Mucosa of descending colon (tissue), 3 donors: ENCODE results near the gene VAT1L. TPM values are rescaled to one million over a fixed set of nuclear protein-coding genes. Genes with fewer than 3 reads are reported as not detected.

Experiments
- ATAC-seq: fragments of 200-7000 bp; cut with Tn5 transposase; one replicate; pipeline ENCODE4 v1.9.1; 2020; ENCODE audit warnings: mild to moderate bottlenecking, moderate library complexity
- DNase-seq, 3 donors: peaks; one replicate each; pipeline ENCODE4 v3.0.0-alpha.2; 2020
- H3K36me3 ChIP-seq: fragments of 200-600 bp; one replicate; pipeline ENCODE4 v1.8.0; 2021; ENCODE audit warnings: low read depth, mild to moderate bottlenecking
- H3K4me1 ChIP-seq: fragments of 200-600 bp; one replicate; pipeline ENCODE4 v1.8.0; 2021; ENCODE audit warnings: low read depth, mild to moderate bottlenecking
- H3K4me3 ChIP-seq: fragments of 200-600 bp; one replicate; pipeline ENCODE4 v1.8.0; 2021; ENCODE audit warnings: mild to moderate bottlenecking
- H3K9me3 ChIP-seq: fragments of 200-600 bp; one replicate; pipeline ENCODE4 v1.8.0; 2021; ENCODE audit warnings: mild to moderate bottlenecking
- CTCF ChIP-seq: fragments of 200-600 bp; IDR thresholded peaks from one replicate; pipeline ENCODE4 v1.8.0; 2022; ENCODE audit warnings: antibody characterized with exemption, mild to moderate bottlenecking
- intact Hi-C, 2 donors: fragments of 100-400 bp; cut with DNase I in 1 of 2; cut with micrococcal nuclease in 1 of 2; formaldehyde crosslinking; loops; one replicate each; pipeline versions ENCODE4 v1.11.0 to v1.11.1; 2022; cut with DNase I, micrococcal nuclease
- total RNA-seq, 3 donors: library from RNA; stranded (reverse); fragmentation: NEBNext Ultra II Directional in 2 of 3; extraction: Animal tissue kit (Norgen Biotek cat#: 25700) in 2 of 3; gene quantifications; one replicate each; pipeline versions ENCODE4 v1.2.1 to v1.2.4, GENCODE V29; 2021 to 2023
- donor health status: DM: no; HTN: no; CAD: no; lungs with moderate emphysema.
- donor health status: DM: no; HTN: no; CAD: no.
- donor health status: DM: no; HTN: yes; CAD: no.

Gene VAT1L
- total RNA-seq, 3 donors from 2014 or later = 0.84 to 8.7 (median 0.84) TPM

GRCh38 chr16:77949445-77949844 lies 161.1 kb downstream of the VAT1L start:
- intact Hi-C loops = no loop called here
- ATAC-seq (no peak), DNase-seq (no peak)
- H3K9me3 ChIP-seq = no peaks in the 10 kb centered on the region
- no peaks in the 10 kb centered on the region for H3K4me1 ChIP-seq
- H3K36me3 ChIP-seq = no peaks in the 10 kb centered on the region
- TF ChIP-seq CTCF = no peak
- no peak overlapping the region for H3K4me3 ChIP-seq

GRCh38 chr16:77951788-77952187 lies 163.4 kb downstream of the VAT1L start:
- ATAC-seq (peak; percentile 45), DNase-seq (no peak)
- peak; percentile 13 for TF ChIP-seq CTCF
- intact Hi-C loops = no loop called here
- no peaks in the 10 kb centered on the region for H3K9me3 ChIP-seq
- no peak overlapping the region for H3K4me3 ChIP-seq
- no peaks in the 10 kb centered on the region for H3K36me3 ChIP-seq
- no peaks in the 10 kb centered on the region for H3K4me1 ChIP-seq

GRCh38 chr16:77955127-77955526 lies 166.8 kb downstream of the VAT1L start:
- ATAC-seq = no peak
- Histone ChIP-seq H3K4me3 (no peak overlapping the region), H3K9me3 (no peaks in the 10 kb centered on the region), H3K36me3 (no peaks in the 10 kb centered on the region), H3K4me1 (no peaks in the 10 kb centered on the region)
- intact Hi-C loops = no loop called here
- TF ChIP-seq CTCF = no peak
- DNase-seq = no peak

- no peak overlapping the region for H3K4me3 ChIP-seq
Measured at GRCh38 chr16:77956231-77956630, 167.9 kb downstream of the VAT1L start.

GRCh38 chr16:77960766-77961165 lies 172.4 kb downstream of the VAT1L start:
- Histone ChIP-seq H3K4me3 (no peak overlapping the region), H3K36me3 (no peaks in the 10 kb centered on the region), H3K4me1 (no peaks in the 10 kb centered on the region), H3K9me3 (no peaks in the 10 kb centered on the region)
- DNase-seq (no peak), ATAC-seq (no peak)
- intact Hi-C loops = no loop called here
- no peak for TF ChIP-seq CTCF

More at GRCh38 chr16:77956231-77956630, 167.9 kb downstream of the VAT1L start:
- intact Hi-C loops = no loop called here
- Histone ChIP-seq H3K9me3 (no peaks in the 10 kb centered on the region), H3K4me1 (no peaks in the 10 kb centered on the region), H3K36me3 (no peaks in the 10 kb centered on the region)
- no peak for ATAC-seq
- DNase-seq = no peak
- no peak for TF ChIP-seq CTCF

GRCh38 chr16:77961814-77962213 lies 173.4 kb downstream of the VAT1L start:
- H3K4me3 ChIP-seq = no peak overlapping the region
- ATAC-seq (no peak), DNase-seq (no peak)
- H3K36me3 ChIP-seq = no peaks in the 10 kb centered on the region
- no peaks in the 10 kb centered on the region for H3K9me3 ChIP-seq
- H3K4me1 ChIP-seq = no peaks in the 10 kb centered on the region
- intact Hi-C loops = no loop called here
- no peak for TF ChIP-seq CTCF
